Measurements from ENCODE around the gene SPATA20.

DNA sequence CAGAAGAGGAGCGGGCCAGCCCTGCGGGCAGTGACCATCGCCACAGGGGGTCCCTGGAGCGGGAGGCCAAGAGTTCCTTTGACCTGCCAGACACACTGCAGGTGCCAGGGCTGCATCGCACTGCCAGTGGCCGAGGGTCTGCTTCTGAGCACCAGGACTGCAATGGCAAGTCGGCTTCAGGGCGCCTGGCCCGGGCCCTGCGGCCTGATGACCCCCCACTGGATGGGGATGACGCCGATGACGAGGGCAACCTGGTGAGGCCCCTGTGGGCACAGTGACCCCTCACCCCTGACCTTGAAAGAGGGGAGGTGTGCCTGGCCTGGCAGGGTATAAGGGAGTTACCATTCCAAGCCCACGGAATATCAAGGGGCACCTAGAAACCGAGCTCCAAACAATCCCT is 52.6 kb downstream of the SPATA20 start:
- TF ChIP-seq, protein P1, sequence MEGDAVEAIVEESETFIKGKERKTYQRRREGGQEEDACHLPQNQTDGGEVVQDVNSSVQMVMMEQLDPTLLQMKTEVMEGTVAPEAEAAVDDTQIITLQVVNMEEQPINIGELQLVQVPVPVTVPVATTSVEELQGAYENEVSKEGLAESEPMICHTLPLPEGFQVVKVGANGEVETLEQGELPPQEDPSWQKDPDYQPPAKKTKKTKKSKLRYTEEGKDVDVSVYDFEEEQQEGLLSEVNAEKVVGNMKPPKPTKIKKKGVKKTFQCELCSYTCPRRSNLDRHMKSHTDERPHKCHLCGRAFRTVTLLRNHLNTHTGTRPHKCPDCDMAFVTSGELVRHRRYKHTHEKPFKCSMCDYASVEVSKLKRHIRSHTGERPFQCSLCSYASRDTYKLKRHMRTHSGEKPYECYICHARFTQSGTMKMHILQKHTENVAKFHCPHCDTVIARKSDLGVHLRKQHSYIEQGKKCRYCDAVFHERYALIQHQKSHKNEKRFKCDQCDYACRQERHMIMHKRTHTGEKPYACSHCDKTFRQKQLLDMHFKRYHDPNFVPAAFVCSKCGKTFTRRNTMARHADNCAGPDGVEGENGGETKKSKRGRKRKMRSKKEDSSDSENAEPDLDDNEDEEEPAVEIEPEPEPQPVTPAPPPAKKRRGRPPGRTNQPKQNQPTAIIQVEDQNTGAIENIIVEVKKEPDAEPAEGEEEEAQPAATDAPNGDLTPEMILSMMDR (IDR thresholded peaks at IDR 0.05) = no peak
- no peak for TF ChIP-seq POLR2A (IDR thresholded peaks at IDR 0.05)
